Measurements from ENCODE around the gene IZUMO4. TPM values are rescaled to one million over a fixed set of nuclear protein-coding genes. Genes with fewer than 3 reads are reported as not detected.

IZUMO4 gene
- total and polyA plus RNA-seq, 4 donors = 7.2 to 20.3 (median 16.1) TPM

- Histone ChIP-seq H3K4me1 (ENCODE audit: control insufficient read depth, insufficient read depth, low read length) (peaks cover 70% of the 10 kb centered on the region), H3K27ac (ENCODE audit: low read depth, low read length) (peak overlapping the region; percentile 97), H3K4me3 (ENCODE audit: low read depth, low read length) (no peak overlapping the region), H3K36me3 (ENCODE audit: control insufficient read depth, insufficient read depth, low read length) (peaks cover 4% of the 10 kb centered on the region), H3K9me3 (ENCODE audit: control insufficient read depth, insufficient read depth, low read length) (no peaks in the 10 kb centered on the region), H3K27me3 (ENCODE audit: control insufficient read depth, insufficient read depth, low read length) (no peaks in the 10 kb centered on the region)
- 93% methylated on average over 7 of the region's 27 CpGs for WGBS (ENCODE audit: insufficient coverage)
- no peak for DNase-seq (ENCODE audit: low read depth in 4 of 6, low spot score in 6 of 6)
Measured at GRCh38 chr19:2058570-2059421, 37.9 kb upstream of the IZUMO4 start.

GRCh38 chr19:2059422-2060201 is 37.1 kb upstream of the IZUMO4 start:
- WGBS (ENCODE audit: insufficient coverage) = 63% methylated on average over 16 of the region's 24 CpGs
- Histone ChIP-seq H3K27ac (ENCODE audit: low read depth, low read length) (peak overlapping the region; percentile 97), H3K4me1 (ENCODE audit: control insufficient read depth, insufficient read depth, low read length) (peaks cover 78% of the 10 kb centered on the region), H3K36me3 (ENCODE audit: control insufficient read depth, insufficient read depth, low read length) (peaks cover 4% of the 10 kb centered on the region), H3K27me3 (ENCODE audit: control insufficient read depth, insufficient read depth, low read length) (no peaks in the 10 kb centered on the region), H3K9me3 (ENCODE audit: control insufficient read depth, insufficient read depth, low read length) (no peaks in the 10 kb centered on the region), H3K4me3 (ENCODE audit: low read depth, low read length) (no peak overlapping the region)
- no peak for DNase-seq (ENCODE audit: low read depth in 4 of 6, low spot score in 6 of 6)

DNA sequence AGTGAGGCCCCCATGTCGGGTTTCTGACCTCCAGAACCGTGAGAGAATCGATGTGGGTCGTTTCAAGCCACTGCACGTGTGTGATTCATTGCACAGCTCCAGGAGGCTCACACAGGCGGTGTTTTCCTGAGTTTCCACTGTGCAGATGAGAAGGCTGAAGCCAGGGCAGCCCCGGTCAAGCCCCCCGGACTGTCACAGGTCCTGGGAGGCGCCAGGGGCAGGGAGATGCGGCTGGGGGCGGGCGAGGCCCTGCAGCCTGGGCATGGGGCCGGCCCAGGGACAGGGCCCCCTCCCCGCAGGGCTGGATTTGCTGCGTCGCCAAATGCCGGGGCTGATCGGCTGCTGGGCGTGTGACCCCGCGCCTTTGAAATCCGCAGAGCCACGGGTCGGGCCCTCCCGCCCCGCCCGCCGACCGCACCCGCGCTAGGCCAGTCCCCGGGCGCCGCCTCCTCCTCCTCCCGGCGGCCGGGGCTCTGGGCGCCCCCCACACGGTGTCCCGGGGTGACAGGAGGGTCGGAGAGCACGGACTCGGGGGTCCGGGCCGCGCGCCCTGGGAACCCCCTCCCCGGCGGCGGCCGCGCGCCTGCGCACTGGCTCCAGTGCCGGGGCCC is 35.7 kb upstream of the IZUMO4 start:
- Histone ChIP-seq H3K9me3 (ENCODE audit: control insufficient read depth, insufficient read depth, low read length) (no peaks in the 10 kb centered on the region), H3K4me1 (ENCODE audit: control insufficient read depth, insufficient read depth, low read length) (peaks cover 78% of the 10 kb centered on the region), H3K4me3 (ENCODE audit: low read depth, low read length) (peak overlapping the region; percentile 42), H3K36me3 (ENCODE audit: control insufficient read depth, insufficient read depth, low read length) (peaks cover 4% of the 10 kb centered on the region), H3K27me3 (ENCODE audit: control insufficient read depth, insufficient read depth, low read length) (no peaks in the 10 kb centered on the region), H3K27ac (ENCODE audit: low read depth, low read length) (peak overlapping the region; percentile 97)
- peak in 1 of 6 donors; percentile 69 for DNase-seq (ENCODE audit: low read depth in 4 of 6, low spot score in 6 of 6)
- under 1% methylated on average over 55 of the region's 55 CpGs for WGBS (ENCODE audit: insufficient coverage)

DNA sequence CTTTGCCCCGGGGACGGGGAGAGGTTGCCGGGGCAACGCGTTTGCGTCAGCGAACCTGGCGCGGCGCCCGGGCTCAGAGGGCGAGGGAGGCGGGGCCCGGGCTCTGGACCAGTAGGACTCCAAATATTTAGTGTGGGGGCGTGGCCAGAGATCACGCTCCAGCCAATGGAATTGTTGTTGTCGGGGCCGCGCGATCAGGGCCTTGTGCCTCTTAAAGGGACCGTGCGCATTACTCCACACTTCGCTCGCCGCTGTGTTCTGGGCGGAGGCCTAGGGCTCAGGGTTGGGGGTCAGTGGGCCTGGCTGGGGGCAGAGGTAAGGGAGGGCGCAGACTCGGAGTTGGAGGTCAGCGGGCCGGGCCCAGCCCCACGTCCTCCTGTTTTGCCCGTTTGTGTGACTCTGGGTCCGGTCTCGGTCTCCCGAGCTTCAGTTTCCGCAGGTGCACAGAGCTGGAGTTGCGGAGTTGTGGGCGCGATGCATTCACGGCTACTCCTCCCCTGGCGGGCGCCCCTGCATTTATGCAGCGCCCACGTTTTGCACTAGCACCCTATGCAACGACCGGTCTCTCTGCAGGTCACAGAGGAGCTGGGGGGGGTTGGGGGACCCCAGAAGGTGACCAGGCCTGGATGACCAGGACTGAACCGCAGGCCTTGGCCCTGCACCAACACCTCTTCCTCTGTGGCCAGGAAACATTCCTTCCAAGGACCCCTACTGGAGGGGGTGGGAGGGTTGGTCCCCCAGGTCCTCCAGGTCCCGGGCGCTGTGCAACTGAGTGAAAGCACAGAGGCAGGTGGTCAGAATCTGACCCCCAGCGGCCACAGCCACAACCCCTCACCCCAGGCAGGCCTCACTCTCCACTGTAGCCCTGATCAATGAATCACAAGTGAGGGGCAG is 35.0 kb upstream of the IZUMO4 start:
- peak overlapping the region; percentile 98 for H3K27ac ChIP-seq (ENCODE audit: low read depth, low read length)
- H3K27me3 ChIP-seq (ENCODE audit: control insufficient read depth, insufficient read depth, low read length) = no peaks in the 10 kb centered on the region
- H3K4me3 ChIP-seq (ENCODE audit: low read depth, low read length) = peak overlapping the region; percentile 72
- H3K9me3 ChIP-seq (ENCODE audit: control insufficient read depth, insufficient read depth, low read length) = no peaks in the 10 kb centered on the region
- peaks cover 72% of the 10 kb centered on the region for H3K4me1 ChIP-seq (ENCODE audit: control insufficient read depth, insufficient read depth, low read length)
- WGBS (ENCODE audit: insufficient coverage) = under 1% methylated on average over 46 of the region's 50 CpGs
- H3K36me3 ChIP-seq (ENCODE audit: control insufficient read depth, insufficient read depth, low read length) = peaks cover 4% of the 10 kb centered on the region
- DNase-seq (ENCODE audit: low read depth in 4 of 6, low spot score in 6 of 6) = peak; percentile 94 to 100 (median 98)

GRCh38 chr19:2062389-2062729 is 34.4 kb upstream of the IZUMO4 start:
- H3K9me3 ChIP-seq (ENCODE audit: control insufficient read depth, insufficient read depth, low read length) = no peaks in the 10 kb centered on the region
- DNase-seq (ENCODE audit: low read depth in 4 of 6, low spot score in 6 of 6) = no peak
- WGBS (ENCODE audit: insufficient coverage) = 45% methylated on average over 9 of the region's 10 CpGs
- no peaks in the 10 kb centered on the region for H3K27me3 ChIP-seq (ENCODE audit: control insufficient read depth, insufficient read depth, low read length)
- peaks cover 4% of the 10 kb centered on the region for H3K36me3 ChIP-seq (ENCODE audit: control insufficient read depth, insufficient read depth, low read length)
- H3K4me1 ChIP-seq (ENCODE audit: control insufficient read depth, insufficient read depth, low read length) = peaks cover 66% of the 10 kb centered on the region
- H3K27ac ChIP-seq (ENCODE audit: low read depth, low read length) = peak overlapping the region; percentile 98
- peak overlapping the region; percentile 72 for H3K4me3 ChIP-seq (ENCODE audit: low read depth, low read length)

GRCh38 chr19:2062770-2063169 is 33.9 kb upstream of the IZUMO4 start:
- 90% methylated on average over 8 of the region's 9 CpGs for WGBS (ENCODE audit: insufficient coverage)
- H3K27ac ChIP-seq (ENCODE audit: low read depth, low read length) = peak overlapping the region; percentile 98
- H3K36me3 ChIP-seq (ENCODE audit: control insufficient read depth, insufficient read depth, low read length) = peaks cover 4% of the 10 kb centered on the region
- H3K4me1 ChIP-seq (ENCODE audit: control insufficient read depth, insufficient read depth, low read length) = peaks cover 62% of the 10 kb centered on the region
- no peaks in the 10 kb centered on the region for H3K27me3 ChIP-seq (ENCODE audit: control insufficient read depth, insufficient read depth, low read length)
- H3K9me3 ChIP-seq (ENCODE audit: control insufficient read depth, insufficient read depth, low read length) = no peaks in the 10 kb centered on the region
- no peak for DNase-seq (ENCODE audit: low read depth in 4 of 6, low spot score in 6 of 6)
- no peak overlapping the region for H3K4me3 ChIP-seq (ENCODE audit: low read depth, low read length)

DNA sequence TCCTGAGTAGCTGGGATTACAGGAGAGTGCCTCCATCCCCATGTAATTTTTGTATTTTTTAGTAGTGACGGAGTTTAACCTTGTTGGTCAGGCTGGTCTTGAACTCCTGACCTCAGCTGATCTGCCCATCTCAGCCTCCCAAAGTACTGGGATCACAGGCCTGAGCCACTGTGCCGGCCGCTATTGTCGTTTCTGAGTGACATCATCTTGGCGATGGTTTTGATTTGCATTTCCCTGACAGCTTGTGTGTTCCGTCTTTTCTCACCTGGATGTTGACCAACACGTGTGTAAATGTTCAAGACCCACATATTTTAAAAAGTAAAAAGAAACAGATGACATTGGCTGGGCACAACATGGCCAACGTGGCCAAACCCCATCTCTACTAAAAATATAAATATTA is 32.9 kb upstream of the IZUMO4 start:
- Histone ChIP-seq H3K27ac (ENCODE audit: low read depth, low read length) (no peak overlapping the region), H3K36me3 (ENCODE audit: control insufficient read depth, insufficient read depth, low read length) (peaks cover 4% of the 10 kb centered on the region), H3K4me1 (ENCODE audit: control insufficient read depth, insufficient read depth, low read length) (peaks cover 52% of the 10 kb centered on the region), H3K4me3 (ENCODE audit: low read depth, low read length) (no peak overlapping the region), H3K9me3 (ENCODE audit: control insufficient read depth, insufficient read depth, low read length) (no peaks in the 10 kb centered on the region), H3K27me3 (ENCODE audit: control insufficient read depth, insufficient read depth, low read length) (no peaks in the 10 kb centered on the region)
- WGBS (ENCODE audit: insufficient coverage) = 72% methylated on average over 6 of the region's 8 CpGs
- no peak for DNase-seq (ENCODE audit: low read depth in 4 of 6, low spot score in 6 of 6)

DNA sequence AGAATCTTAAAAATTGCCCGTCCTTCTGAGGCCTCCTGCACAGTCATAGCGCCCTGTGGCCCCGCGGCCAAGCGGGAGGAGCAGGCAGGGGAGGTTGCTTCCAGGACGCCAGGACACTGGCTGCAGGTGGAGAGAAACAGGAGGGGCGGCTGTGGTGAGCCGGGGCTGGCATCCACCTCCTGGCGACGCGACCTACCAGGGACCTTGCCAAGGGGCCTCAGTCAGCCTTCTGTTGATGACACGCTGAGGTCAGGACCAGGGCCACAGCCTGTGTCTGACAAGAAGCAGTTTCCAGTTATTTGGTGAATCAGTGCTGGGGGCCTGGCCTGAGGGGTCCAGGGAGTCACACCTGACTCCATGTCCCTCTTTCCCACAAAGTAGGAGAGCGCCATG is 32.3 kb upstream of the IZUMO4 start:
- WGBS (ENCODE audit: insufficient coverage) = 70% methylated on average over 12 of the region's 13 CpGs
- Histone ChIP-seq H3K4me1 (ENCODE audit: control insufficient read depth, insufficient read depth, low read length) (peaks cover 49% of the 10 kb centered on the region), H3K9me3 (ENCODE audit: control insufficient read depth, insufficient read depth, low read length) (no peaks in the 10 kb centered on the region), H3K27me3 (ENCODE audit: control insufficient read depth, insufficient read depth, low read length) (no peaks in the 10 kb centered on the region), H3K4me3 (ENCODE audit: low read depth, low read length) (no peak overlapping the region), H3K36me3 (ENCODE audit: control insufficient read depth, insufficient read depth, low read length) (peaks cover 4% of the 10 kb centered on the region), H3K27ac (ENCODE audit: low read depth, low read length) (peak overlapping the region; percentile 85)
- DNase-seq (ENCODE audit: low read depth in 4 of 6, low spot score in 6 of 6) = no peak

Data from spinal cord (tissue), 10 donors.